ENCODE data around the gene FGD2. TPM values are rescaled to one million over a fixed set of nuclear protein-coding genes. Genes with fewer than 3 reads are reported as not detected.

The FGD2 gene
- total and polyA plus RNA-seq, 2 donors (not counting 1 experiment from before 2014, with no cell fraction given) = 352 to 682 TPM

DNA sequence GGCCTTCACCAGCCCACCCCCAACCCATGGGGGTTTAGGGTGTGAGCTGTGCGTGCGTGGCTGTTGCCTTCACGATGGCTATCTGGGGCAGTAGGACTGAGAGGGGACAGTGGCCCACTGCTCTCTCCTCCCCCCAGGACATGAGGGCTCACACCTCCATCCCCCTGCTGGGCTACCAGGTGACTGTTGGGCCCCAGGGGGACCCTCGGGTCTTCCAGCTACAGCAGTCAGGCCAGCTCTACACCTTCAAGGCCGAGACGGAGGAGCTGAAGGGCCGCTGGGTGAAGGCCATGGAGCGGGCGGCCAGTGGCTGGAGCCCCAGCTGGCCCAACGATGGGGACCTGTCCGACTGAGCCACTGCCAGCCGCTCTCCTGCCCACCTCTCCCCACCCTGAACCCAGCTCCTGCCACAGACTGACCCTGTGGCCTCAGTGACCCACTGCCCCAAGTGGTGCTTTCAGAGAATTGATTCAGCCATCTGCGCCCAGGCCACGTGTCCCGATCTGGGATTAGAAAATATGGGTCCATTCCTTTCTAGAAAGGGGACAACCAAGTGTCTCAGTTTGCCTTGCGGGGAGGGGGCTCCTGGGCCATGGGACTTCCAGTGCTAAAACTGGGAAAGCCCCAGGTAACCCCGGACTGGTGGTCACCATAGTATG is 22.5 kb downstream of the FGD2 start:
- H3K36me3 ChIP-seq (replicated peaks in 1 of 2; ENCODE audit: control extremely low read depth in 1 of 2, control insufficient read depth in 1 of 2, extremely low read depth in 1 of 2, insufficient read depth in 2 of 2, low read length in 1 of 2) = peaks cover 4 to 87% of the 10 kb centered on the region in 2 experiments
- H3K9me3 ChIP-seq (ENCODE audit: control extremely low read depth in 1 of 3, control insufficient read depth in 2 of 3, insufficient read depth in 1 of 3, low read length in 2 of 3) = peaks cover 0 to 9% (median 6%) of the 10 kb centered on the region in 3 donors
- peaks cover 10% of the 10 kb centered on the region for H3K4me1 Mint-ChIP-seq
- H3K4me2 ChIP-seq (replicated peaks; ENCODE audit: low read depth, low read length, poor library complexity, severe bottlenecking) = no peak overlapping the region
- 96% methylated on average over 13 of the region's 17 CpGs for WGBS (ENCODE audit: insufficient coverage)
- CTCF ChIA-PET = interaction anchor here (1.0 to 22.0 kb wide), 8 partner anchors 9 to 177 kb away, joined by 3 to 587 read pairs (median 47); partner anchors contain the start of gene PIM1
- H2AFZ ChIP-seq (ENCODE audit: insufficient read depth, low read depth, low read length, poor library complexity, severe bottlenecking) = no peak overlapping the region
- H3K4me3 ChIP-seq (ENCODE audit: control extremely low read depth in 1 of 5, extremely low read depth in 1 of 5, insufficient read depth in 1 of 5, low read depth in 2 of 5, low read length in 4 of 5) = no peak overlapping the region
- peak overlapping the region; percentile 41 for H3K27ac Mint-ChIP-seq
- H3K9me3 Mint-ChIP-seq (ENCODE audit: insufficient read depth) = no peaks in the 10 kb centered on the region
- intact Hi-C loops (cut with micrococcal nuclease) = loop anchor here (2.0 kb wide), 1 partner anchor 23 kb away; no protein-coding TSS in a partner anchor
- no peaks in the 10 kb centered on the region for H3K27me3 Mint-ChIP-seq
- DNase-seq (peak; percentile 10), ATAC-seq (ENCODE audit: low read depth) (no peak)
- no peak for TF ChIP-seq EZH2 (IDR thresholded peaks at IDR 0.05; ENCODE audit: borderline replicate concordance, insufficient read depth, low read depth, low read length, poor library complexity, severe bottlenecking)
- TF ChIP-seq, protein P1, sequence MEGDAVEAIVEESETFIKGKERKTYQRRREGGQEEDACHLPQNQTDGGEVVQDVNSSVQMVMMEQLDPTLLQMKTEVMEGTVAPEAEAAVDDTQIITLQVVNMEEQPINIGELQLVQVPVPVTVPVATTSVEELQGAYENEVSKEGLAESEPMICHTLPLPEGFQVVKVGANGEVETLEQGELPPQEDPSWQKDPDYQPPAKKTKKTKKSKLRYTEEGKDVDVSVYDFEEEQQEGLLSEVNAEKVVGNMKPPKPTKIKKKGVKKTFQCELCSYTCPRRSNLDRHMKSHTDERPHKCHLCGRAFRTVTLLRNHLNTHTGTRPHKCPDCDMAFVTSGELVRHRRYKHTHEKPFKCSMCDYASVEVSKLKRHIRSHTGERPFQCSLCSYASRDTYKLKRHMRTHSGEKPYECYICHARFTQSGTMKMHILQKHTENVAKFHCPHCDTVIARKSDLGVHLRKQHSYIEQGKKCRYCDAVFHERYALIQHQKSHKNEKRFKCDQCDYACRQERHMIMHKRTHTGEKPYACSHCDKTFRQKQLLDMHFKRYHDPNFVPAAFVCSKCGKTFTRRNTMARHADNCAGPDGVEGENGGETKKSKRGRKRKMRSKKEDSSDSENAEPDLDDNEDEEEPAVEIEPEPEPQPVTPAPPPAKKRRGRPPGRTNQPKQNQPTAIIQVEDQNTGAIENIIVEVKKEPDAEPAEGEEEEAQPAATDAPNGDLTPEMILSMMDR (IDR thresholded peaks at IDR 0.05) = no peak
- no peak overlapping the region for H3K9ac ChIP-seq (ENCODE audit: low read length)
- H3K4me3 Mint-ChIP-seq = no peak overlapping the region
- peaks cover 59% of the 10 kb centered on the region for H4K20me1 ChIP-seq (ENCODE audit: control insufficient read depth, insufficient read depth, low read length, poor library complexity, severe bottlenecking)
- H3K27ac ChIP-seq (ENCODE audit: low read length in 2 of 2) = no peak overlapping the region
- H3K27me3 ChIP-seq (replicated peaks in 1 of 4; ENCODE audit: control extremely low read depth in 1 of 4, control insufficient read depth in 3 of 4, insufficient read depth in 4 of 4, low read length in 3 of 4) = no peaks in the 10 kb centered on the region
- H3K4me1 ChIP-seq (ENCODE audit: control insufficient read depth in 2 of 2, insufficient read depth in 2 of 2, low read length in 2 of 2) = no peaks in the 10 kb centered on the region
- POLR2A ChIA-PET = interaction anchor here (0.6 to 2.5 kb wide), 3 partner anchors 121 to 188 kb away, joined by 3 to 11 read pairs (median 9); no protein-coding TSS in a partner anchor
- peaks cover 15% of the 10 kb centered on the region for H3K79me2 ChIP-seq (ENCODE audit: control insufficient read depth, insufficient read depth, low read length)
